NCI-H446 treated with DMSO at 0.1 percent for 48 hours (cell line): ENCODE results near the gene ACRBP.

Experiments used
- DNase-seq: peaks from one replicate; lab custom pipeline; 2025; lab: John Stamatoyannopoulos, UW

Gene ACRBP

DNA sequence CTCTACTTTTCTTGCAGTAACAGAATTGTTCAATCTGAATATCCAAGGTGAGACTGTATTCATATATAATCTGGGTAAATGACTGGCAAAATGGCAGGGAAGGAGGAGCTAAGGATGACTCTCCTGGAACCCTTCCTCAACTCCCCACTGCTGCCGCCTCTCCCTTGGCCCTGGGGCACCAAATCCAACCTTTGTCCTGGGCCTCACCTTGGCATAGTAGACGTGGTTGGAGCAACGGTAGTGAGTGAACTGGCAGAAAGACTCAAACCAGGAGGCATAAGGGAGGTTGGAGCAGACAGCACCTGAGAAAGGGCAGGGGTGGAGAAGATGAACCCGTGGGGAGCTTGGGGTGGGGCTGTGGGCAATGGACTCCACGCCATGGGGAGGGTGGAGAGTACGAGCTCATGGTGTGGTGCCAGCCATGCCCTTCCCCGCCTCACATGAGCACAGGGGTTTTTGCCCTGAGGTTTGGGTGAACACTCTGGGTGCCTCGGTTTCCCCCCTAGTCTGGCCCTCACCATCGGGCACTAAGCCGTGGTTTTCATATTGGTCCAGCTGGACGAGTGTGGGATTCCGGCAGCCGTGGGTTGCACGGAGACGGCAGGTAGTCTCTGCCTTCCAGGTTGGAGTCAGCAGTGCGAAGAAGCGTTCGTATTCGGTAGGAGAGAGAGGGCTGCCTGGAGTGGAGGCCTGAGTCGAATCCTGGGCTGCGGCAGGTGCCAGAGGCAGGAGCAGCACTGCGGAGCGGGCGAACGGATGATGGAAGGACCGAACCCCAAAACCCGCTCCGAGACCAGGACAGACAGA, 753 bp downstream of the ACRBP start:
- no peak for DNase-seq

DNA sequence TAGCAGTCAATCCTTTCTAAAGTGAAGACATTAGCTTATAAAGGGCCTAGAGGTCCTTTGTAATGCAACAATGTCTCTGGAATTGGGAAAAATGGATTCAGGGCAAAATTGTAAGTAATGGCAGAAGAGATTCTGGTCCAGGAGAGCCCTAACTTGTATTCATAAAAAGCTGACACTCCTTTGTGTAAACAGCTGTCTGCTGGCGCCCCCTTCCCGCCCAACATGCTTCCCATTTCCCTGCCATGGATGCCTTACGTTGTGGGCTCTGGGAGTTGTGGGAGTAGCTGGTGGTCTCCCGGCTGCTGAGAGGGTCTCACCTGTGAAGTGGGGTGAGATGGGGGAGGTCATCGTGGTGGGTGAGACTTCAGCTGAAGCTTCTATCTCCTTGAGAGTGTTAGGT, 2.3 kb downstream of the ACRBP start:
- no peak for DNase-seq

DNA sequence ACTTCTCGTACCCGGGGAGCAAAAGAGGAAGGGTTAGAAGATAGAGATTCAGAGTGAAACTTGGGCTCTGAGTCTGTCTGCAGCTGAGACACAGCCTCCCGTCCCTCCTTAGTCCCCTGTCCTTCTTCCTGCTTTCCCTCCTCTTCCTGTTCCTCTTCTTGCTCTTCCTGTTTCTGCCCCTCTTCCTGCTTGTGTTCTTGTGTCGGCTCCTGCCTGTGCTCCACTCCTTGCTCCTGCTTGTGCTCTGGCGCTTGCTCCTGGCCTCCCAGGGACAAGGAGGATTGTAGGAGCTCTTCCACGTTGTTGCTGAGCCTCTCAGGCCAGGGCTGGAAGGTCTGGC, 3.0 kb downstream of the ACRBP start:
- no peak for DNase-seq

DNA sequence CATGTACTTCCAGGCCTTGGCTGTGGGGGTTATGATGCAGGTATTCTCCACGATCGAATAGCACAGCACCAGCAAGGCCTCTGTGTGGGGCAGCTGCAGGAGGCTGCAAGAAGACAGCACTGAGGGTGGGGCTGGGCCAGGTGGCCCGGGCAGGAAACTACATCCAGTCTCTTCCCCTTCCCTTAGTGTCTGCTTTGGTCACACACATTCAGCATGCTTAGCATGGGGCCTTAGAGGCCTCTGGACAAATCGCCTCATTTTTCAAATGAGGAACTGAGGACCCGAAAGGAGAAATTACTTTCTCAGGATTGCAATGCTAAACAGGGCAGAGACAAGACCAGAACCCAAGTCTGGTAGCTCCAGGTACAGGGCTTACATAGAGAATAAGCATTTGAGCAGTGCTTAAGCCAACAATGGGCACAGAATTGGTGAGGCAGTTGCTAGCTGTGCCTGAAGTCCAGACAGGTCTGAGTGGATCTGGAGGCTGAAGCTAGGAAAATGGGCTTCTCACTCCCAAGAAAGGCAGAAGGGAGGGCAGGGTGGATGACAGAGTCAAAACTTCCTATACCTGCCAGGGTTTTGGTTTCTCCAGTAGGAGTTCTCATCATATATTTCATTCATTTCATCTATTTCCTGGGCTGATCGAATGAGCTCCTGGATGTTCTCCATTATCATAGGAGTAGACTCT, 3.5 kb downstream of the ACRBP start:
- no peak for DNase-seq

DNA sequence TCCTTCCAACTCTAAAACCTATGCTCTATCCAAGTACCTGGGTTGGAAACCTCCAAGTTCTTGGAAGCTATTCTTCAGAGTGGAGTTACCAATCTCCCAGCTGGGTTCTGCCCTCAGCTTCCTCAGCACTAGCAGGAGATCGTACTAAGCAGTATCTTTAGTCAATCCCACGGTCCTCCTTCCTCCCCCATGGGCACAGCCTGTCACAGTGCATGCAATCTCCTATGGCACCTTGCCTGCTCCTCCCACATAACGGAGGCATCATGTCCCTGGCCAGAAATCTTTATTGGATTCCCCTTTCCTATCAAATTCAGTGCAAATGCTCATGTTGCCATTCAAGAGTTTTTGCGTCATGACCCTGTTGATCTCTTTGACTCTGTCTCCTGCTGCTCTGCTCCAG, 6.1 kb downstream of the ACRBP start:
- no peak for DNase-seq

DNA sequence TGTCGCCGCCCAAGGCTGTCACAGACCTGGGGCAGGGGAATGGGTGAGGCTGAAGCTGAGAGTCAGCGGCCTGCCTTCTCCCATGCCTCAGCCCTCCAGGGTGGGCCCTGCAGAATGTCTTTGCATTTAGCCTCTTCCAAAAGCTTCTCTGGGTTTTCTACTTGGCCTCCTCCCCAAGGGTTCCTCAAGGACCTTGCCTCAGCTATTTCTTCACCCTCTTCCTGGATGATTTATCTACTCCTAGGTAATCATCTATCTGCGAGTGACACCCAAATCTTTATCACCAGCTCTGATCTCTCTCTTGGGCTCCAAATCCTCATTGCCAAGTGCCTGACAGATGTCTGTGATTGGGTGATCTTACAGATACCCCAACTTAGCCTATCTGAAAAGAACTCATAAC, 6.7 kb downstream of the ACRBP start:
- DNase-seq = no peak

DNA sequence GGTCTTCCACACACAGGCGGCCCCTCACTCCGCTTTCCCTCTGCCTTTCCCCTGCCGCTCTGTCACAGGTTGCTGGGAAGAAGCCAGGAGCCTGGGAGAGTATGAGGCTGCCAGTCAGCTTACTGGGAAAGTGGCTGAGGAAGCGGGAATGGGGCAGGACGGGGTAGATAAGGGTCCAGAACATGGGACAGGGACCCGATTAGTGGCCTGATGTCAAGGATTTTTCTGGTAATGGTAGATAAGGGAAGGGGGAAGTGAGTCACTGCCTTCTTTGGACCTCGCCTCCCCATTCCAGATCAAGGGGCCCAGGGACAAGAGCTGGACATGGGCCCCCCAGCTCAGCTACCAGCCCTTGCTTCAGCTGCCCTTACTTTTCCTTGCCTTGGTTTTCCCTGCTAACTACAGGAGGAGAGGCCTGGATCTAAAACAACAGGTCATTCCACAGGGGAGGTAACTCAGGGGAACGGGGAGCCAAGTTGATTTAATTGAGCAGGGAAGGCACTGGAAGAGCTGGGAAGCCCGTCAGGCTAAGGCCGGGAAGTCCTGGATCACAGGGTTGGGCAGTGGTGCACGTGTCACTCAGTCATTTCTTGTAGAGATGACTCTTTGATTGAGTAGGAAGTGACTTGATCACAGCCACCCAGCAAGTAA, 8.0 kb downstream of the ACRBP start:
- no peak for DNase-seq

DNA sequence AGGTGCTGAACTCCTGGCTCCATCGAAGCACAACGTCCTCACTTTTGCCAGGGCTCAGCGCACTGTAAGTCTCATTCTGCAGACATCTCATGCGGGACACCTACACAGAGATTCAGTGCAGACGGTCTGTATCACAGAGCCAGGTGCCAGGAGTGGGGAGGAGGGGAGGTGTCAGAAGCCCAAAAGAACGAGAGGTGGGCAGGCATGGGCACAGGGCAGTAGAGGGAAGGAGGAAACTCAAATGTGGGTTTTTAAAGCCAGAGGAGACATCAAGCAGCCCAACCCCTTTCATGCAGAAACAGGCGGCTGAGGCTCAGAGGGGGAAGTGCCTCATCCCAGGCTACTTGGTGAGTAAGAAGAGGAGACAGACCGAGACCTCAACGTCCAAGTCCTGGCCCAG, 8.9 kb downstream of the ACRBP start:
- DNase-seq = no peak

DNA sequence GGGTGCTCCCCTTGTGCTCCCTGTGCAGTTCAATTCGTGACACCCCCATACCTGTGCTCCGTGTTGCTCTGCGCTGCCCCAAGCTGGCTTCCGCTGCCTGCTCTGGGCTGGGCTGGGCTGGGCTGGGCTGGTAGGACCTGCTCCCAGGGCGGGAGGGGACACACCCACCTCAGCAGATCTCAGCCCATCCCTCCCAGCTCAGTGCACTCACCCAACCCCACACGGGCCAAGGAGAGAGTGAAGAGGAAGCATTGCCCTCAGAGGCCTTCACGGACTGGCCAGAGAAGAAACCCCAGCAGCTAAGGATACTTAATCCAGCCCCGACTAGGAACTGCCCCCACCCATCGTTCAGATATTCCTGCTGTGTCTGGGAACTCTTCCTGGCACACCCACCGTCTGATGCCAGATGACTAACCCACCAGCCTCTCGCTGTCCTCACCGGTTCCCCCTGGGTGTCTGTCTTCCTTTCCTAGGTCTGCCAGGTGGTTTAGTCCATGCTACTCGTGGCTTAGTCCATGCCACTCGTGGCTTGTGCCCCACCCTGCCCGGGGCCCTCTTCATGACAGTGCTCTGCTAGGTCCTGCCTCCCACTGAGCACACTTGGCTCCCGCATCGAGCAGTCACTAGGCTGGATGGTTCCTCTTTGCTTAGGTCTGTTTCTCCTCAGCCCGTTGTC, 11.2 kb downstream of the ACRBP start, which contains the start of gene LPAR5:
TSS of gene LPAR5 (minus strand) at position 104 of the 676 bp plus-strand sequence. CDS start 14,711 bp downstream, outside the sequence.
- no peak for DNase-seq

DNA sequence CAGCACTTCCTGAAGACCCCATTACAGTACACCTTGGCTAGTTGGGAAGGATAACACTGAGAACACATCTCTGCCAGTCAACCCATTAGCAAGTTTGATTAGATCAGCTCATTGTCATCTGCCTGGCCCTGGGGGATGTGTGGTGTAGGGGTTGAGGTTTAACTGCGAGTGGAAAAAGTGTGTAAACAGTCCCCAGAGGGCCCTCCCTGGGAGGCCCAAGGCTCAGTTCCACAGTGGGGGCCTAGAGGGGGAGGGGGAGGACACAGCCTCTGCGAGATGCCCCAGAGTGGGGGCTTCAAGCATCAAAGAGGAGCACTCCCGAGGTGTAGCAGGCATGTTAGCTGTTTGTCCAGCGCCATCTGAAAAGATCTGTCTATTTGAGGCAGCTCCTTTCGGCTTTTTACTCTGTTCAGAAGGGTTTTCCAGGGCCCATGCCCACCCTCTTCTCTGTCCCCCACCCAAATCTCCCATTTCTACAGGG, 11.8 kb downstream of the ACRBP start:
- no peak for DNase-seq

DNA sequence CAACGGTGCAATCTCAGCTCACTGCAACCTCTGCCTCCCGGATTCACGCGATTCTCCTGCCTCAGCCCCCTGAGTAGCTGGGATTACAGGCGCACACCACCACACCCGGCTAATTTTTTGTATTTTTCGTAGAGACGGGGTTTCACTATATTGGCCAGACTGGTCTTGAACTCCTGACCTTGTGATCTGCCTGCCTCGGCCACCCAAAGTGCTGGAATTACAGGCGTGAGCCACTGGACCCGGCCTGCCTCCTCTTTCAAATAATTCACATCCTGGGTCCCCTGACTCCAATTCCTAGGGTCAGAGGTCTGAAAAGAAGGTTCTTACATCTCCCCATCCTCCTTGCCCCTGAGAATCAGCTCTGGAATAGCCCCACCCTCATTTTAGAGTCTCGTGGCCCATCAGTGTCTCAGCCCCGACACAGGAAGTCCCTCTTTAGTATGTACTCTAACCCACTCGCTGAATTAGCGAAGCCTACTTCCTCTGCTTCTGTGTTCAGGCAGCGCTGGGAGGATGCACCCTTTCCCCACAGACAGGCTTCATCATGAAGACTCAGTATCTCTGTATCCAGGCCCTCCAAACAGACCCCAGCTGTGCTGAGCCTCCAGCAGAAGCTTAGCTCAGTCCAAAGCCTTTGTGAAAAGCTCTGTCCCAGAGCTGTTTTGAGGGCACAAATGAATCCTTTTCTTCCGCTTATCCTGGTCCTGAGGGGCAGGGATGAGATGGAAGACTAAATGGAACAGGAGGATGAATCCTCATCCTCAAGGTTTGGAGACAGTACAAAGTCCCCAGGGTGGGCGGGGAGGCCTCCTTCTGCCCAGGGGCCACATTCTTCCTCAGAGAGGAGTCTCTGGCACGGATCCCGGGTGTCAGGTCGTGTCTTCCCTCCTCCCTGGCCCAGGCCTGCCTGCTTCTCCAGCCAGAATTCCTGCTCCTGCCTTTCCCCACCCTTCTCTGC, 14.9 kb downstream of the ACRBP start:
- peak; percentile 27 for DNase-seq

DNA sequence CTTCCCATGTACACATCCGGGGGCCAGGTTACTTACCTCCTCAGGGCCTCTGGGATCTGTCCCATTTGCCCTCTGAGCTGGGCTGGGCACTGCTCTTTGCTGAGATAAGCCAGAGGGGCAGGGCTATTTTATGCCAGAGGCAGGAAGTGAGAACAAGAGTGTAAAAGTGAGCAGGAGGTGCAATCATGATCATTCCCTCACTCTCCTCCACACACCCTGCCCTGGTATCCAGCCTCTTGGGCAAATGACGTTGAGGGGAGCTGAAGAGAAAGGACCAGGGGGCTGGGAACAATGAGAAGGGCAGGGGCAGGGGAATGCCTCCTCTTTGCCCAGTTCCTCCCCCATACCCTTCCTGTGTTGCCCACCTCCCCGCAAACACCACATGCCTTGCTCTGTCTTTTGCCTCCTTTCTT, 15.7 kb downstream of the ACRBP start:
- no peak for DNase-seq

DNA sequence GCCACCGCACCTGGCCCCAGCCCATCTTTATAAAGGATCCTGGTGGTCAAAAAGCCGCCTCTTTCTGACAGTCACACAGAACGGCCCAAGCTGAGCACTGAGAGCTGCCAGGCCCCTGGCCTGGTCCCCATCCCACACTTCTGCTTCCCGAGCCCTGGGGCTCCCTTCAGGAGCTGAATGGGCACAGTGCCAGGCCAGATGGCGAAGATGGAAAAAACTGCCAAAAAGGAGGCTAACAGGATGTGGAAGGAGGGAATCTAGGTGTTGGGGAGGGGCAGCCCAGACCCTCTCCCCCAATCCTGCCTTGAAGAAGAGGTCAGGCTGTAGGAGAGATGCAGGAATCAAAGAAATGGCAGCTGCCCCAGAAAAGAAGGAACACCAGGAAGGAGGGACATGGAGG, 16.5 kb downstream of the ACRBP start:
- DNase-seq = peak; percentile 35

DNA sequence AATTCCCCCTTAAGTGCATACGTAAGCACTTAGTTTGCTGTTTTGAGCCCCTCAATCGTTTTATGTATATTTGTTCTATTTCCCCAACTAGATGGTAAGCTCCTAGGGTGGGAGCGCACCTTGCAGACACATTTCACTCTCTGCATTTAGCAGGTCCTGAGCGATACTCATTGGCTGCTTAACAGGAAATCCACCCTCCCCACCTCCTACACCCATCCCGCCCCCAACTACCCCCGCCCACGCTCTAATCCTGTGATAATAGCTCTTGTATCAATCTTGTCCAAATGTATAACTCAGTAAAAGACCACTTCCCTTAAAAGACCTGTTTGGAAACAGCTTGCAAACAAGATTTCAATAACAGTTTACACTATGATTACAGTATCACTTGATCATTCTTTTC, 19.6 kb downstream of the ACRBP start:
- DNase-seq = no peak

DNA sequence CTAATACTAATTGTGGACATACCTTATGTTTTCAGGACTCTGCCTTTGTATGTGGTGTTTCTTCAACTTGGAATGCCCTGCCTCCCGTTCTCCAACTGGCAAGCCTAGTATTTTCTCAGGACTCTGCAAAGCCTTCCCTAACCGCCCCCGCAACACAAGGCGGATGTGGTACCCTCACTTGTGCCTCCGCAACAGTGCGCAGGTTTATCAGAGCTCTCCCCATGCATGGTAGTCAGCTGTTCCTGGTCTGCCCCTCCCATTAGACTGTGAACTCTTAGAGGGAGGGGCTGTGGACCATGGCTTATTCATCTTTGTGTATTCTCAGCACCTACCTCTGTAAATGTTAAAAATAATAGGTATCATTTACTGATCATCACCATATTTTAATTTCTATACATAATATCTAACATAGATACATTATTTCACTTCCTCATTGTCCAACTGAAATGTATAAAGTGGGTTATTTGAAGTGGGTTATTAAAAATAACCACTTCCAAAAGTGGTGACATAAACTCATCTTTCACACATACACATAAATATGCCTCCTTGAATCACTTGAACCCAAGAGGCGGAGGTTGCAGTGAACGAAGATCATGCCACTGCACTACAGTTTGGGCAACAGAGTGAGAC, 20.5 kb downstream of the ACRBP start:
- DNase-seq = no peak

DNA sequence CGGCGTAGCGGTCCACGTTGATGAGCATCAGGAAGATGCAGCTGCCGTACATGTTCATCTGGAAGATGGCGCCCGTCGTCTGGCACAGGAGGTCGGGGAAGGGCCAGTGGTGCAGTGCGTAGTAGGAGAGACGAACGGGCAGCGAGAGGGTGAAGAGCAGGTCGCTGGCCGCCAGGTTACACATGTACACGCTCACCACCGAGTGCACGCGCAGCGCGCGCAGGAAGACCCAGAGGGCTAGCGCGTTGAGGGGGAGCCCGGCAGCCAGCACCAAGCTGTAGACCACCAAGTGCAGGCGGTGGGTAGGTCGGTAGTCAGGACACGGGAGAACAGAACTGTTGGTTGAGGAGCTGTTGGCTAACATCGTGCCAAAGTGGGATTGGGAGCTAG, 26.4 kb downstream of the ACRBP start:
- DNase-seq = no peak

DNA sequence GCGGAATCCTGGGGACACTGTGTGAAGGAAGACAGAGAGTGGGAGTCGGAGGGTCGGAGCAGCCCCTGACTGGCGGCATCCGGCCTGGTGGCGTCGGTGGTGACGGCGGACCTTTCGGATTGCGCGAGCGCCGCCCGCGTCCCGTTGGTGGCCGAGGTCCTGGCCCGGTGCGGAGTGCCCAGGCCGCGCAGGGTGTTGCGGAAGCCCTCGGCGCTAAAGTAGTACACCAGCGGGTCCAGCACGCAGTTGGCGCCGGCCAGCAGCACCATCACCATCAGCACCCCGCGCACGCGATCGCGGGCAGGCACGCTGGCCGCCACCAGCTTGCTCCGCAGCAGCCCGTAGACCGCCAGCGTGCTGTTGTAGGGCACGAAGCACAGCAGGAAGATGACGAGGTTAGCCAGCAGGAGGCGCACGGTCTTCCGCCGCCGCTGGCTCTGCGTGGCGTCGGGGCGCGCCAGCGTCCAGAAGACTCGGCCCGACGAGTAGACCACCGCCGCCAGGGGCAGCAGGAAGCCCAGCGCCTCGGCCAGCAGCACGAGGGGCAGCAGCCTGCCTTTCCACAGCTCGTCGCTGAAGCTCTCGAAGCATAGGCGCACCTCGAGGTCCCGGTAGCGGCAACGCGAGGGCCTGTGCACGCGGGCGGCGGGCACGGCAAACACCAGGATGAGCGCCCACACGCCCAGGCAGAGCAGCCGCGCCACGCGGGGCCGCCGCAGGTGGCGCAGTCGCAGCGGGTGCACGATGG, 26.9 kb downstream of the ACRBP start:
- DNase-seq = no peak

DNA sequence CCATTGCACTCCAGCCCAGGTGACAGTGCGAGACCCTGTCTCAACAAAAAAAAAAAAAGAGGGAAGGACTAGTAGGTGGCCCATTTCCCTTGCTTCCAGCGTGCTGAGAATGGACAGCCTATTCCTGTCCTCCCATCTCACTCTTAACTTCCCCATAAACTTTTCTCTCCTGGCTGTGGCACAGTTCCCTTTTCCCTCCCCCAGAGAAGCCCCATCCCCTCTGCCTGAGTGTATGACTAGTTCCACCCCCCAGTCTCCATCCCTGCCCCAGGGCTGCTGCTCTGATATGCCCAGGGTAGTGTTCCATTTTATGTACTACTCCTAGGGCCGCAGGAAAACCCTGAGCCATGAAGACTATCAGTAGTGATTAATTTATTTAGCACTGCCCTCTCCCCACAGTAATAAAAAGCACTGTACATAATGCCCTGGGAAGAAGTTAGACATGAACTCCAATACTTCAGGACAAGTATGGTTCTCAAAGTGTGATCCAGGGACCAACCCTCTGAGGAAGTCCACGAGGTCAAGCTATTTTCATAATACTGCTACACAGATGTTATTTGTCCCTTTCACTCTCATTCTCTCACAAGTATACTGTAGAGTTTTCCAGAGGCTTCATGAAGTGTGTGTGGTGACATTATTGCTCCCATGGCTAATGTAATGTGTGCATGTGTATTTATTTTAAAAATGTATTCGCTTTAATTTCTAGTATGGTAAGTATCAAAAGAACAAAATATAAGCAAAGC, 28.6 kb downstream of the ACRBP start:
- no peak for DNase-seq

DNA sequence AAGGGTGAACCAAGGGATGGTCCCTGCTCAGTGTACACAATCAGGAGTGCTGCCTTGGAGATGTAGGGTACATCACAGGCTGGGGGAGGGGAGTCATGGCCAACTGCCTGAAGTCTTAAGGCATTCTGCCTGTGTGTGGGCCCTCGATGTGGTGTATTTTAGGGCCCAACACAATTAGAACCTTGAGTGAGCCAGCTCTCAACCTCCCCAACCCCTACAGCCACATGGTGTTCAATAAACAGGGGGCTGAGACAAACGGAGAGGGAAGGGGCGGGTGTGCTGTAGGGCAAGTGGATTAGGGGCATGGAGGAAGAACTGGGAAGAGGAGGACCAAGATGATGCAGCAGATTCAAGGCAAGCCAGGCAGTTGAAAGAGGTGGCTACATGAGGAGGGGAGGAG, 31.4 kb downstream of the ACRBP start:
- no peak for DNase-seq
